ENCODE results near the gene ELMO3.

Gene ELMO3

GRCh38 chr16:67243481-67243880 is 44.5 kb downstream of the ELMO3 start:
- Histone ChIP-seq H3K27me3 (ENCODE audit: control insufficient read depth, insufficient read depth, low read length, poor library complexity, severe bottlenecking) (peaks cover 15% of the 10 kb centered on the region), H3K9me3 (ENCODE audit: control insufficient read depth, low read length) (no peaks in the 10 kb centered on the region), H3K4me3 (ENCODE audit: insufficient read depth, low read depth, low read length) (no peak overlapping the region), H3K4me1 (ENCODE audit: control insufficient read depth, insufficient read depth, low read length) (peaks cover 19% of the 10 kb centered on the region), H3K27ac (ENCODE audit: insufficient read depth, low read depth, low read length, poor library complexity, severe bottlenecking) (no peak overlapping the region), H3K36me3 (ENCODE audit: control insufficient read depth, insufficient read depth, low read length) (no peaks in the 10 kb centered on the region)
- WGBS, 2 experiments: 91 to 95% methylated on average over 4 of the region's 4 CpGs

- no peak overlapping the region for H3K4me3 ChIP-seq (ENCODE audit: insufficient read depth, low read depth, low read length)
- no peaks in the 10 kb centered on the region for H3K9me3 ChIP-seq (ENCODE audit: control insufficient read depth, low read length)
- peaks cover 26% of the 10 kb centered on the region for H3K27me3 ChIP-seq (ENCODE audit: control insufficient read depth, insufficient read depth, low read length, poor library complexity, severe bottlenecking)
- 81 to 82% methylated on average over 5 of the region's 5 CpGs for WGBS, 2 experiments
- peaks cover 25% of the 10 kb centered on the region for H3K4me1 ChIP-seq (ENCODE audit: control insufficient read depth, insufficient read depth, low read length)
- no peak overlapping the region for H3K27ac ChIP-seq (ENCODE audit: insufficient read depth, low read depth, low read length, poor library complexity, severe bottlenecking)
- H3K36me3 ChIP-seq (ENCODE audit: control insufficient read depth, insufficient read depth, low read length): no peaks in the 10 kb centered on the region
These were observed 45.7 kb downstream of the ELMO3 start for GRCh38 chr16:67244387-67245185.

- WGBS, 2 experiments: 84 to 87% methylated on average over 4 of the region's 4 CpGs
- Histone ChIP-seq H3K27ac (ENCODE audit: insufficient read depth, low read depth, low read length, poor library complexity, severe bottlenecking) (no peak overlapping the region), H3K27me3 (ENCODE audit: control insufficient read depth, insufficient read depth, low read length, poor library complexity, severe bottlenecking) (peaks cover 32% of the 10 kb centered on the region), H3K36me3 (ENCODE audit: control insufficient read depth, insufficient read depth, low read length) (no peaks in the 10 kb centered on the region), H3K4me3 (ENCODE audit: insufficient read depth, low read depth, low read length) (no peak overlapping the region), H3K4me1 (ENCODE audit: control insufficient read depth, insufficient read depth, low read length) (peaks cover 30% of the 10 kb centered on the region), H3K9me3 (ENCODE audit: control insufficient read depth, low read length) (no peaks in the 10 kb centered on the region)
These were observed 46.3 kb downstream of the ELMO3 start for GRCh38 chr16:67245186-67245585.

GRCh38 chr16:67245674-67246080 is 46.7 kb downstream of the ELMO3 start:
- H3K4me1 ChIP-seq (ENCODE audit: control insufficient read depth, insufficient read depth, low read length): peaks cover 30% of the 10 kb centered on the region
- 26 to 28% methylated on average over 8 of the region's 8 CpGs for WGBS, 2 experiments

GRCh38 chr16:67246081-67246755 is 47.3 kb downstream of the ELMO3 start:
- Histone ChIP-seq H3K27me3 (ENCODE audit: control insufficient read depth, insufficient read depth, low read length, poor library complexity, severe bottlenecking) (peaks cover 40% of the 10 kb centered on the region), H3K27ac (ENCODE audit: insufficient read depth, low read depth, low read length, poor library complexity, severe bottlenecking) (peak overlapping the region; percentile 82), H3K9me3 (ENCODE audit: control insufficient read depth, low read length) (no peaks in the 10 kb centered on the region), H3K4me3 (ENCODE audit: insufficient read depth, low read depth, low read length) (peak overlapping the region; percentile 63), H3K36me3 (ENCODE audit: control insufficient read depth, insufficient read depth, low read length) (no peaks in the 10 kb centered on the region), H3K4me1 (ENCODE audit: control insufficient read depth, insufficient read depth, low read length) (peaks cover 30% of the 10 kb centered on the region)
- 0 to 1% methylated on average over 46 to 48 of the region's 48 CpGs for WGBS, 2 experiments

More at GRCh38 chr16:67245674-67246080, 46.7 kb downstream of the ELMO3 start:
- no peak overlapping the region for H3K27ac ChIP-seq (ENCODE audit: insufficient read depth, low read depth, low read length, poor library complexity, severe bottlenecking)
- H3K9me3 ChIP-seq (ENCODE audit: control insufficient read depth, low read length): no peaks in the 10 kb centered on the region
- peaks cover 37% of the 10 kb centered on the region for H3K27me3 ChIP-seq (ENCODE audit: control insufficient read depth, insufficient read depth, low read length, poor library complexity, severe bottlenecking)
- no peaks in the 10 kb centered on the region for H3K36me3 ChIP-seq (ENCODE audit: control insufficient read depth, insufficient read depth, low read length)
- peak overlapping the region; percentile 63 for H3K4me3 ChIP-seq (ENCODE audit: insufficient read depth, low read depth, low read length)

- peaks cover 30% of the 10 kb centered on the region for H3K4me1 ChIP-seq (ENCODE audit: control insufficient read depth, insufficient read depth, low read length)
- H3K4me3 ChIP-seq (ENCODE audit: insufficient read depth, low read depth, low read length): peak overlapping the region; percentile 63
- 0% methylated on average over 26 of the region's 26 CpGs for WGBS, 2 experiments
- H3K36me3 ChIP-seq (ENCODE audit: control insufficient read depth, insufficient read depth, low read length): no peaks in the 10 kb centered on the region
- no peaks in the 10 kb centered on the region for H3K9me3 ChIP-seq (ENCODE audit: control insufficient read depth, low read length)
- H3K27ac ChIP-seq (ENCODE audit: insufficient read depth, low read depth, low read length, poor library complexity, severe bottlenecking): peak overlapping the region; percentile 82
- peaks cover 40% of the 10 kb centered on the region for H3K27me3 ChIP-seq (ENCODE audit: control insufficient read depth, insufficient read depth, low read length, poor library complexity, severe bottlenecking)
These were observed 47.8 kb downstream of the ELMO3 start for GRCh38 chr16:67246756-67247191.

- Histone ChIP-seq H3K27ac (ENCODE audit: insufficient read depth, low read depth, low read length, poor library complexity, severe bottlenecking) (peak within 1 kb of the TSS; percentile 82), H3K36me3 (ENCODE audit: control insufficient read depth, insufficient read depth, low read length) (no peaks in the 10 kb centered on the region), H3K27me3 (ENCODE audit: control insufficient read depth, insufficient read depth, low read length, poor library complexity, severe bottlenecking) (peaks cover 40% of the 10 kb centered on the region), H3K4me3 (ENCODE audit: insufficient read depth, low read depth, low read length) (peak within 1 kb of the TSS; percentile 63), H3K4me1 (ENCODE audit: control insufficient read depth, insufficient read depth, low read length) (peaks cover 30% of the 10 kb centered on the region), H3K9me3 (ENCODE audit: control insufficient read depth, low read length) (no peaks in the 10 kb centered on the region)
- 0 to 1% methylated on average over 60 of the region's 60 CpGs for WGBS, 2 experiments
These were observed 48.5 kb downstream of the ELMO3 start, which contains the start of gene FHOD1 for GRCh38 chr16:67247192-67248072. TSS of gene FHOD1 (minus strand) at chr16:67247481. CDS start at chr16:67247410, 71 bp downstream.

- Histone ChIP-seq H3K27ac (ENCODE audit: insufficient read depth, low read depth, low read length, poor library complexity, severe bottlenecking) (no peak overlapping the region), H3K4me1 (ENCODE audit: control insufficient read depth, insufficient read depth, low read length) (peaks cover 30% of the 10 kb centered on the region), H3K27me3 (ENCODE audit: control insufficient read depth, insufficient read depth, low read length, poor library complexity, severe bottlenecking) (peaks cover 40% of the 10 kb centered on the region), H3K4me3 (ENCODE audit: insufficient read depth, low read depth, low read length) (peak overlapping the region; percentile 63), H3K9me3 (ENCODE audit: control insufficient read depth, low read length) (no peaks in the 10 kb centered on the region), H3K36me3 (ENCODE audit: control insufficient read depth, insufficient read depth, low read length) (no peaks in the 10 kb centered on the region)
- WGBS, 2 experiments: 11 to 12% methylated on average over 7 of the region's 7 CpGs
These were observed 49.1 kb downstream of the ELMO3 start for GRCh38 chr16:67248073-67248400.

GRCh38 chr16:67248401-67249177 is 49.7 kb downstream of the ELMO3 start, which contains the start of gene SLC9A5:
TSS of gene SLC9A5 (plus strand) at chr16:67248979. CDS start at chr16:67249015, 36 bp downstream.
- H3K9me3 ChIP-seq (ENCODE audit: control insufficient read depth, low read length): no peaks in the 10 kb centered on the region
- peaks cover 40% of the 10 kb centered on the region for H3K27me3 ChIP-seq (ENCODE audit: control insufficient read depth, insufficient read depth, low read length, poor library complexity, severe bottlenecking)
- WGBS, 2 experiments: 0 to 1% methylated on average over 75 of the region's 75 CpGs
- H3K27ac ChIP-seq (ENCODE audit: insufficient read depth, low read depth, low read length, poor library complexity, severe bottlenecking): no peak within 1 kb of the TSS
- H3K36me3 ChIP-seq (ENCODE audit: control insufficient read depth, insufficient read depth, low read length): no peaks in the 10 kb centered on the region
- H3K4me3 ChIP-seq (ENCODE audit: insufficient read depth, low read depth, low read length): peak within 1 kb of the TSS; percentile 63
- peaks cover 30% of the 10 kb centered on the region for H3K4me1 ChIP-seq (ENCODE audit: control insufficient read depth, insufficient read depth, low read length)
